ENCODE measurements around the gene C4orf33. TPM values are rescaled to one million over a fixed set of nuclear protein-coding genes. Genes with fewer than 3 reads are reported as not detected.

Gene C4orf33
- total and polyA plus RNA-seq, 4 donors: 8.4 to 26.8 (median 12.4) TPM

GRCh38 chr4:129163427-129163826 is 67.5 kb downstream of the C4orf33 start:
- Histone ChIP-seq H3K9ac (ENCODE audit: insufficient read depth in 1 of 2, low read length in 2 of 2) (no peak overlapping the region), H3K4me1 (ENCODE audit: control insufficient read depth in 5 of 5, insufficient read depth in 5 of 5, low read length in 5 of 5) (no peaks in the 10 kb centered on the region), H3K4me3 (no peak overlapping the region), H3K27me3 (ENCODE audit: control insufficient read depth in 3 of 3, insufficient read depth in 3 of 3, low read length in 2 of 3) (no peaks in the 10 kb centered on the region), H3K9me3 (ENCODE audit: control insufficient read depth in 4 of 4, insufficient read depth in 3 of 4, low read length in 3 of 4) (no peaks in the 10 kb centered on the region), H3K36me3 (ENCODE audit: control insufficient read depth in 4 of 4, insufficient read depth in 4 of 4, low read length in 4 of 4) (no peaks in the 10 kb centered on the region), H3K27ac (ENCODE audit: low read depth in 1 of 2, low read length in 1 of 2) (no peak overlapping the region)
- 76 to 89% methylated on average over 3 of the region's 3 CpGs for WGBS, 2 donors
- DNase-seq (no peak), ATAC-seq (ENCODE audit: insufficient read depth, low FRiP score) (no peak)
- no peak for TF ChIP-seq CTCF (IDR thresholded peaks at IDR 0.05; ENCODE audit: control extremely low read depth, extremely low read depth)

GRCh38 chr4:129164243-129164642 is 68.3 kb downstream of the C4orf33 start:
- Histone ChIP-seq H3K4me1 (ENCODE audit: control insufficient read depth in 5 of 5, insufficient read depth in 5 of 5, low read length in 5 of 5) (no peaks in the 10 kb centered on the region), H3K27me3 (ENCODE audit: control insufficient read depth in 3 of 3, insufficient read depth in 3 of 3, low read length in 2 of 3) (no peaks in the 10 kb centered on the region), H3K9me3 (ENCODE audit: control insufficient read depth in 4 of 4, insufficient read depth in 3 of 4, low read length in 3 of 4) (no peaks in the 10 kb centered on the region), H3K4me3 (no peak overlapping the region), H3K9ac (ENCODE audit: insufficient read depth in 1 of 2, low read length in 2 of 2) (no peak overlapping the region), H3K36me3 (ENCODE audit: control insufficient read depth in 4 of 4, insufficient read depth in 4 of 4, low read length in 4 of 4) (no peaks in the 10 kb centered on the region), H3K27ac (ENCODE audit: low read depth in 1 of 2, low read length in 1 of 2) (no peak overlapping the region)
- WGBS, 2 donors: 68 to 72% methylated on average over 3 of the region's 3 CpGs
- ATAC-seq (ENCODE audit: insufficient read depth, low FRiP score) (no peak), DNase-seq (no peak)
- TF ChIP-seq CTCF (IDR thresholded peaks at IDR 0.05; ENCODE audit: control extremely low read depth, extremely low read depth): no peak

Other genes with a start within 250 kb of the C4orf33 start
- 10 to 100 TPM; 14.7 to 31.8 TPM for gene SCLT1, start 2.6 kb upstream of the C4orf33 start, total RNA-seq
- gene SCLT1, start 2.6 kb upstream of the C4orf33 start, polyA plus RNA-seq: 1 to 10 TPM; 4.3 to 4.7 TPM